ENCODE measurements around the gene ATP6V0E2. TPM values are rescaled to one million over a fixed set of nuclear protein-coding genes. Genes with fewer than 3 reads are reported as not detected.

The ATP6V0E2 gene
- total RNA-seq, 6 experiments from 2014 or later, result 33.8 to 95.1 (median 70.9) TPM

GRCh38 chr7:149872419-149873073 is 1.2 kb upstream of the ATP6V0E2 start:
- intact Hi-C loops (cut with DNase I), result no loop called here
- Histone ChIP-seq H3K4me3 (peak overlapping the region; percentile 74 to 94 (median 87)), H3K27ac (peak overlapping the region; percentile 58 to 80 (median 65)), H3K4me1 (peaks cover 0 to 22% (median 10%) of the 10 kb centered on the region in 4 donors), H3K9me3 (no peaks in the 10 kb centered on the region), H3K27me3 (no peaks in the 10 kb centered on the region), H3K36me3 (peaks cover 0 to 7% (median 0%) of the 10 kb centered on the region in 4 donors)
- ATAC-seq, result peak; percentile 67 to 76 (median 70)
- DNase-seq, result peak; percentile 82 to 88 (median 86)
- TF ChIP-seq POLR2A (IDR thresholded peaks at IDR 0.05), result peak; percentile 54
- TF ChIP-seq CTCF (IDR thresholded peaks at IDR 0.05), result peak in 3 of 4 donors; percentile 18 to 28 (median 26)
- WGBS (ENCODE audit: insufficient coverage, low coverage, low lambda C conversion rate, missing lambda C conversion rate), result 27% methylated on average over 13 of the region's 13 CpGs

GRCh38 chr7:149873970-149874643 is 338 bp downstream of the ATP6V0E2 start:
- WGBS (ENCODE audit: insufficient coverage, low coverage, low lambda C conversion rate, missing lambda C conversion rate), result 3% methylated on average over 19 of the region's 46 CpGs
- H3K4me1 ChIP-seq, result peaks cover 0 to 22% (median 10%) of the 10 kb centered on the region in 4 donors

GRCh38 chr7:149874644-149875028 is 867 bp downstream of the ATP6V0E2 start:
- H3K4me1 ChIP-seq, result peaks cover 0 to 22% (median 10%) of the 10 kb centered on the region in 4 donors
- intact Hi-C loops (cut with DNase I), result no loop called here
- peaks cover 0 to 11% (median 0%) of the 10 kb centered on the region in 4 donors for H3K36me3 ChIP-seq
- 21% methylated on average over 8 of the region's 8 CpGs for WGBS (ENCODE audit: insufficient coverage, low coverage, low lambda C conversion rate, missing lambda C conversion rate)
- DNase-seq (peak in 2 of 3 donors; percentile 82 to 92), ATAC-seq (peak; percentile 56 to 75 (median 70))
- TF ChIP-seq CTCF (IDR thresholded peaks at IDR 0.05), result no peak
- peak; percentile 38 for TF ChIP-seq POLR2A (IDR thresholded peaks at IDR 0.05)
- peak overlapping the region; percentile 74 to 94 (median 87) for H3K4me3 ChIP-seq
- H3K9me3 ChIP-seq, result no peaks in the 10 kb centered on the region
- H3K27ac ChIP-seq, result peak overlapping the region in 2 of 3 donors; percentile 59 to 80
- no peaks in the 10 kb centered on the region for H3K27me3 ChIP-seq

More at GRCh38 chr7:149873970-149874643, 338 bp downstream of the ATP6V0E2 start:
- Histone ChIP-seq H3K27me3 (no peaks in the 10 kb centered on the region), H3K27ac (peak overlapping the region in 2 of 3 donors; percentile 59 to 80), H3K9me3 (no peaks in the 10 kb centered on the region), H3K4me3 (peak overlapping the region; percentile 74 to 94 (median 87)), H3K36me3 (peaks cover 0 to 7% (median 0%) of the 10 kb centered on the region in 4 donors)
- intact Hi-C loops (cut with DNase I), result no loop called here
- TF ChIP-seq CTCF (IDR thresholded peaks at IDR 0.05), result no peak
- peak; percentile 61 for TF ChIP-seq POLR2A (IDR thresholded peaks at IDR 0.05)
- ATAC-seq (peak in 3 of 4 donors; percentile 1 to 15 (median 4)), DNase-seq (no peak)

- peak overlapping the region in 1 of 3 donors; percentile 87 for H3K4me3 ChIP-seq
- WGBS (ENCODE audit: insufficient coverage, low coverage, low lambda C conversion rate, missing lambda C conversion rate), result 97% methylated on average over 4 of the region's 4 CpGs
- peaks cover 0 to 22% (median 10%) of the 10 kb centered on the region in 4 donors for H3K4me1 ChIP-seq
- no peak for ATAC-seq
- no peaks in the 10 kb centered on the region for H3K27me3 ChIP-seq
- H3K9me3 ChIP-seq, result no peaks in the 10 kb centered on the region
- no peak for DNase-seq
- H3K36me3 ChIP-seq, result peaks cover 0 to 11% (median 0%) of the 10 kb centered on the region in 4 donors
- TF ChIP-seq POLR2A (IDR thresholded peaks at IDR 0.05) (no peak), CTCF (IDR thresholded peaks at IDR 0.05) (no peak)
- peak overlapping the region in 1 of 3 donors; percentile 80 for H3K27ac ChIP-seq
- intact Hi-C loops (cut with DNase I), result no loop called here
Measured at GRCh38 chr7:149875396-149875795, 1.6 kb downstream of the ATP6V0E2 start.

Measured in right lobe of liver (tissue), 6 donors.